ENCODE measurements around the gene ARHGAP20. TPM values are rescaled to one million over a fixed set of nuclear protein-coding genes. Genes with fewer than 3 reads are reported as not detected.
"Not testable (repeated sequence)": the region's sequence is repeated elsewhere in the genome, so short reads cannot be mapped to it uniquely, and the experiment has no call there.

ARHGAP20 gene
- total RNA-seq, 4 donors from 2014 or later = 9.0 to 20.3 (median 11.7) TPM

DNA sequence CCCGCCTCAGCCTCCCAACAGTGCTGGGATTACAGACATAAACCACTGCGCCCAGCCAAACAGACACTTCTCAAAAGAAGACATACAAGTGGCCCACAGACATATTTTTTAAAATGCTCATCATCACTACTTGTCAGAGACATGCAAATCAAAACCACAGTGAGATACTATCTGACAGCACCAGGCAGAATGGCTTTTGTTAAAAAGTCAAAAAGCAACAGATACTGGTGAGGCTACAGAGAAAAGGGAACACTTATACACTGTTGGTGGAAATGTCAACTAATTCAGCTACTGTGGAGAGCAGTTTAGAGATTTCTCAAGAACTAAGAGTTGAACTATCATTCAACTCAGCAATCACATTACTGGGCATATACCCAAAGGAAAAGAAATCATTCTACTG, 67.0 kb downstream of the ARHGAP20 start:
- Histone ChIP-seq H3K27me3 (no peaks in the 10 kb centered on the region), H3K4me1 (no peaks in the 10 kb centered on the region), H3K27ac (no peak overlapping the region), H3K4me3 (no peak overlapping the region), H3K9me3 (no peaks in the 10 kb centered on the region), H3K36me3 (no peaks in the 10 kb centered on the region)
- TF ChIP-seq, protein P1, sequence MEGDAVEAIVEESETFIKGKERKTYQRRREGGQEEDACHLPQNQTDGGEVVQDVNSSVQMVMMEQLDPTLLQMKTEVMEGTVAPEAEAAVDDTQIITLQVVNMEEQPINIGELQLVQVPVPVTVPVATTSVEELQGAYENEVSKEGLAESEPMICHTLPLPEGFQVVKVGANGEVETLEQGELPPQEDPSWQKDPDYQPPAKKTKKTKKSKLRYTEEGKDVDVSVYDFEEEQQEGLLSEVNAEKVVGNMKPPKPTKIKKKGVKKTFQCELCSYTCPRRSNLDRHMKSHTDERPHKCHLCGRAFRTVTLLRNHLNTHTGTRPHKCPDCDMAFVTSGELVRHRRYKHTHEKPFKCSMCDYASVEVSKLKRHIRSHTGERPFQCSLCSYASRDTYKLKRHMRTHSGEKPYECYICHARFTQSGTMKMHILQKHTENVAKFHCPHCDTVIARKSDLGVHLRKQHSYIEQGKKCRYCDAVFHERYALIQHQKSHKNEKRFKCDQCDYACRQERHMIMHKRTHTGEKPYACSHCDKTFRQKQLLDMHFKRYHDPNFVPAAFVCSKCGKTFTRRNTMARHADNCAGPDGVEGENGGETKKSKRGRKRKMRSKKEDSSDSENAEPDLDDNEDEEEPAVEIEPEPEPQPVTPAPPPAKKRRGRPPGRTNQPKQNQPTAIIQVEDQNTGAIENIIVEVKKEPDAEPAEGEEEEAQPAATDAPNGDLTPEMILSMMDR (IDR thresholded peaks at IDR 0.05) = no peak
- TF ChIP-seq POLR2A (IDR thresholded peaks at IDR 0.05) = no peak
- intact Hi-C loops (cut with DNase I; ENCODE audit: low total_unique reads) = no loop called here
- no peak for DNase-seq

DNA sequence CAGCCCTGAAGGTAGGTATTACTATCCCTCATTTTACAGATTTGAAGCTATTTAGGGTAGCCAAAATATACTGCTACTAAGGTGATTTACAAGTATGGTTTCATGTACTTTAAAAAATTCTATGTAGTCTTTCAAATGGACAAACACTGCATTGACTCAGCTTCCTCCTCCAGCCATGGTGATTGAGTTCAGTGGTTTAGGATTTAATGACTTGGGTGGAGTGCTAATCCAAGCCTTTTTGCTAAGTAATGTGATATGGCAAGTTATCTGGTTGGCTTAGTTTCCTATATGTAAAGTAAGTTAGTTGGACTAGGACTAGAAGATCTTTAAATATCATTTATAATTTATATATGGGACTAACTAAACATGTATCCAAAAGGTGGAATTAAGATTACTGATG, 77.9 kb downstream of the ARHGAP20 start:
- no peak for DNase-seq
- intact Hi-C loops (cut with DNase I; ENCODE audit: low total_unique reads) = no loop called here

DNA sequence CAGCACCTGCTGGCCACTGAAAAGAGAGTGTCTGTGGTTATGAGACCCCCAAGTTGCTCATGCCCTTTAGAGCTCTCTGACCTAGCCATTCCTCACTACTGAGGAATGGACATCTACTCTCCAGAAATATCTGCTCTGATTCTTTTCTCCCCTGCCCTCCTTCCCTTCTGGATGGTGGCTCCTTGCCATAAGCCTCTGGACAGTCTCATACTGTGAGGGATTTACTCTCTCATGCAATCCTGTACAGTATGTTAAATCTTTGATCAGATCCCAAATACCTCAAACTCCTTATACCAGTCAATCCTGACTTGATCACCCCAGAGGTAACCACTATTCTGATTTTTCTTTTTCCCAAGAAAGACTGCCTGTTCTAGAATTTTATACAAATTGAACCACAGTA, 80.7 kb downstream of the ARHGAP20 start:
- no peak overlapping the region for H3K27ac ChIP-seq
- intact Hi-C loops (cut with DNase I; ENCODE audit: low total_unique reads) = no loop called here
- H3K4me1 ChIP-seq = no peaks in the 10 kb centered on the region

More for the DNA sequence above, 77.9 kb downstream of the ARHGAP20 start:
- no peaks in the 10 kb centered on the region for H3K36me3 ChIP-seq
- H3K4me1 ChIP-seq = no peaks in the 10 kb centered on the region
- H3K4me3 ChIP-seq = no peak overlapping the region
- H3K27ac ChIP-seq = no peak overlapping the region
- no peaks in the 10 kb centered on the region for H3K27me3 ChIP-seq
- no peaks in the 10 kb centered on the region for H3K9me3 ChIP-seq
- TF ChIP-seq POLR2A (IDR thresholded peaks at IDR 0.05) = no peak
- TF ChIP-seq, protein P1 (IDR thresholded peaks at IDR 0.05) = no peak

DNA sequence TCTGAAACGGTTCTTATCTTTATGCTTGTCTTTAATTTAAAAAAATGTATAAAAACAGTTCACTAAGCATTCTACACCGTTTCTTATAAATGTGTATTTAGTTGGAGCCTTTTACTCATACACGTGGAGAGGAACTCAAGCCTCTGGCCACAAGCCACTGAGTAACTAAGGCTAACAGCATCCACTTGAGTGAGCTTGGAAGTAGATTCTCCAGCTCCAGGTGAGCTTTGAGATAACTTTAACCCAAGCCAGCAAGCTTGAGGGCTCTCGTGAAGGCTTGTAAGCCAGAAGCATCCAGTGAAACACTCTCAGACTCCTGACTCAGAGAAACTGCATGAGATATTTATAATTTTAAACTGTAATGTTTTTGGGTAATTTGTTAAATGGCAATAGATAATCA, 82.6 kb downstream of the ARHGAP20 start:
- no peaks in the 10 kb centered on the region for H3K36me3 ChIP-seq
- H3K27me3 ChIP-seq = no peaks in the 10 kb centered on the region
- no peak for DNase-seq
- no peaks in the 10 kb centered on the region for H3K9me3 ChIP-seq
- no peaks in the 10 kb centered on the region for H3K4me1 ChIP-seq
- H3K4me3 ChIP-seq = no peak overlapping the region
- intact Hi-C loops (cut with DNase I; ENCODE audit: low total_unique reads) = no loop called here
- no peak overlapping the region for H3K27ac ChIP-seq
- TF ChIP-seq POLR2A (IDR thresholded peaks at IDR 0.05) = no peak
- TF ChIP-seq, protein P1 (IDR thresholded peaks at IDR 0.05) = no peak

More for the DNA sequence above, 80.7 kb downstream of the ARHGAP20 start:
- TF ChIP-seq, protein P1 (IDR thresholded peaks at IDR 0.05) = no peak
- TF ChIP-seq POLR2A (IDR thresholded peaks at IDR 0.05) = no peak
- Histone ChIP-seq H3K36me3 (no peaks in the 10 kb centered on the region), H3K4me3 (no peak overlapping the region), H3K27me3 (no peaks in the 10 kb centered on the region), H3K9me3 (no peaks in the 10 kb centered on the region)
- DNase-seq = no peak

DNA sequence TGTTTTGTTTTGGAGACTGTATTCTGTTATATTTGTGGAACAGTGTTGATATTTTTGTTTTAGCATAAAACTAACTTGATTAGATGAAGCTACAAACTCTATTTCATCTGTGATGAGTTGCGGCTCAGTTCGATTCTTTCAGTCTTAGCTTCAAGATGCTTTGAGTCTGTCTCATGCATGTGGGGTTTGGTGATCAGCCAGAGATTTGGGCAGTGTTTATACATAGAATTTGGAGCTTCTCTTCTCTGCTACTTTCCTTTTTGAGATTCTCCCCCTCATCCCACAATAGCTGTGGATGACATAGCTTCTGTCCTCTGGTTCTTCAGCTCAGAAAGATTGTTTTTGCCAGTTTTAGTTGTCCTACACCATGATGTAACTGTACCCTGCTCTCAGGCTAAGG, 90.4 kb downstream of the ARHGAP20 start:
- no peak for TF ChIP-seq POLR2A (IDR thresholded peaks at IDR 0.05)
- TF ChIP-seq, protein P1 (IDR thresholded peaks at IDR 0.05) = no peak
- DNase-seq = no peak

DNA sequence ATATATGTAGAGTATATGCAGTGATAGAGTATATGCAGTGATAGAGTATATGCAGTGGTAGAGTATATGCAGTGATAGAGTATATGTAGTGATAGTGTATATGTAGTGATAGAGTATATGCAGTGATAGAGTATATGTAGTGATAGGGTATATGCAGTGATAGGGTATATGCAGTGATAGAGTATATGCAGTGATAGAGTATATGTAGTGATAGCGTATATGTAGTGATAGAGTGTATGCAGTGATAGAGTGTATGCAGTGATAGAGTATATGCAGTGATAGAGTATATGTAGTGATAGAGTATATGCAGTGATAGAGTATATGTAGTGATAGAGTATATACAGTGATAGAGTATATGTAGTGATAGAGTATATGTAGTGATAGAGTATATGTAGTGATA, 92.9 kb downstream of the ARHGAP20 start:
- H3K36me3 ChIP-seq; H3K9me3 ChIP-seq; intact Hi-C loops (cut with DNase I; ENCODE audit: low total_unique reads); H3K27me3 ChIP-seq; H3K4me3 ChIP-seq; H3K4me1 ChIP-seq; H3K27ac ChIP-seq; DNase-seq: not testable (repeated sequence)

More for the DNA sequence above, 90.4 kb downstream of the ARHGAP20 start:
- Histone ChIP-seq H3K9me3 (no peaks in the 10 kb centered on the region), H3K4me3 (no peak overlapping the region), H3K27ac (no peak overlapping the region), H3K27me3 (no peaks in the 10 kb centered on the region), H3K4me1 (no peaks in the 10 kb centered on the region), H3K36me3 (no peaks in the 10 kb centered on the region)
- intact Hi-C loops (cut with DNase I; ENCODE audit: low total_unique reads) = no loop called here

Data from uterus (tissue), 4 donors.